Breast epithelium (tissue), 3 donors: ENCODE results near the gene C4BPA.

Source experiments
- CTCF ChIP-seq, 3 donors: fragments of 450-650 bp; IDR thresholded peaks; one replicate each; pipeline ENCODE4 v1.5.1; 2016 to 2017; ENCODE audit warnings: antibody characterized with exemption in 3 of 3, mild to moderate bottlenecking in 3 of 3, moderate library complexity in 3 of 3
- POLR2A ChIP-seq: fragments of 450-650 bp; IDR thresholded peaks from one replicate; pipeline ENCODE4 v1.6.1; 2016; ENCODE audit warnings: antibody characterized with exemption, mild to moderate bottlenecking, moderate library complexity
- POLR2AphosphoS5 ChIP-seq, 3 donors: sonication (generic); formaldehyde crosslinking; IDR thresholded peaks; one replicate each; pipeline ENCODE4 v1.6.1; 2017; ENCODE audit warnings: antibody characterized with exemption in 3 of 3

GRCh38 chr1:207081088-207081487 lies 22.9 kb upstream of the C4BPA start:
- no peak for TF ChIP-seq POLR2AphosphoS5 (IDR thresholded peaks at IDR 0.05)
- no peak for TF ChIP-seq CTCF (IDR thresholded peaks at IDR 0.05)
- TF ChIP-seq POLR2A, result no peak
